Chondrocyte (in vitro differentiated cells): ENCODE results near the gene CYP1B1. TPM values are rescaled to one million over a fixed set of nuclear protein-coding genes. Genes with fewer than 3 reads are reported as not detected.
"Not testable (repeated sequence)": the region's sequence is repeated elsewhere in the genome, so short reads cannot be mapped to it uniquely, and the experiment has no call there.

Experiments
- DNase-seq: peaks from one replicate; pipeline ENCODE4 v3.0.0; 2021; ENCODE audit warnings: mixed read lengths, low spot score
- H3K27ac Mint-ChIP-seq: one replicate; pipeline ENCODE4 v1.8.0; 2021; ENCODE audit warnings: mild to moderate bottlenecking, moderate library complexity, mixed read lengths; ENCODE audit not compliant: unreplicated experiment
- H3K27me3 Mint-ChIP-seq: 2 replicates; pipeline ENCODE4 v1.8.0; 2021; ENCODE audit warnings: low read depth, mixed read lengths
- H3K36me3 Mint-ChIP-seq: 2 replicates; pipeline ENCODE4 v1.8.0; 2021; ENCODE audit warnings: low read depth, mixed read lengths
- H3K4me1 Mint-ChIP-seq: 2 replicates; pipeline ENCODE4 v1.8.0; 2021; ENCODE audit warnings: low read depth, mild to moderate bottlenecking, mixed read lengths
- H3K4me3 Mint-ChIP-seq: one replicate; pipeline ENCODE4 v1.8.0; 2021; ENCODE audit warnings: mild to moderate bottlenecking, moderate library complexity, mixed read lengths; ENCODE audit not compliant: unreplicated experiment
- H3K9me3 Mint-ChIP-seq: 2 replicates; pipeline ENCODE4 v1.8.0; 2021; ENCODE audit warnings: low read depth, mixed read lengths
- total RNA-seq: library from RNA; stranded (reverse); gene quantifications from 3 replicates; pipeline ENCODE4 v1.2.1, GENCODE V29; 2021
- TF ChIP-seq, protein P1 (sequence below): fragments of 200-600 bp; sonication (generic); IDR thresholded peaks from 2 replicates; pipeline ENCODE4 v1.5.0; 2021; ENCODE audit warnings: antibody characterized with exemption, mild to moderate bottlenecking, moderate library complexity

The CYP1B1 gene
- total RNA-seq, 1 donor from 2014 or later = 135 TPM

DNA sequence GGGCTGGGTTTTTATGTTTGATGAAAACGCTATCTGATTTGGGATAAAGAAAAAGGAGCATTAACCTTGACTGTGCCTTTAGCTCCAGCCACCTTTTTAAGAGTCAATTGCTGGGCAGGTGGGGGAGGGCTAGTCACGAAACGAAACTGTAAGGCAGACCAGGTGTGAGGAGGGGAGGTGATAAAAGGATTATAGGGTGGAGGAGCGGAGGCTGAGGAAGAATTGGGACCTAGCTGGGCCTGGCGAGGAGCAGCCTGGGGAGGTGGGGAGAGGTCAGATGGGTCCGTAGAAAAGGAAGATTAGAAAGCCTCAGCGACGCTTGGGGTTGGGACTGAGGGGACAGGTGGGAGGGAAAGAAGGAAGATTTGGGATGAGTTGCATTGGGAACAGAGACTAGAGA, 8.6 kb upstream of the CYP1B1 start:
- H3K36me3 Mint-ChIP-seq, H3K27me3 Mint-ChIP-seq, H3K27ac Mint-ChIP-seq, H3K4me1 Mint-ChIP-seq, H3K4me3 Mint-ChIP-seq, H3K9me3 Mint-ChIP-seq, DNase-seq: not testable (repeated sequence)

DNA sequence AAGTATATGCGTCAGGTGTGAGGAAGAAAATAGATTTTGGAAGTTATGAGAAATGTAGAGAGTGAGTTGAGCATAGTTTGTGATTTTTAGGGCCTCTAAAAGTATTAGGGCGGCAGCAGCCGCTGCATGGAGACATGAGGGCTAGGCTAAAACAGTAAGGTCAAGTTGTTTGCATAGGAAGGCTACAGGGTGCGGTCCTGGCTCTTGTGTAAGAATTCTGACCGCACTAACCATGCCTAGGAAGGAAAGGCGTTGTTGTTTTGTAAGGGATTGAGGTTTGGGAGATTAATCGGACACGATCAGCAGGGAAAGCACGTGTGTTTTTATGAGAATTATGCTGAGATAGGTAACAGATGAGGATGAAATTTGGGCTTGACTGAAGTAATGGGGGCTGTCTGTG, 6.8 kb upstream of the CYP1B1 start:
- H3K4me3 Mint-ChIP-seq, H3K27me3 Mint-ChIP-seq, H3K36me3 Mint-ChIP-seq, H3K4me1 Mint-ChIP-seq, H3K9me3 Mint-ChIP-seq, DNase-seq, H3K27ac Mint-ChIP-seq: not testable (repeated sequence)

DNA sequence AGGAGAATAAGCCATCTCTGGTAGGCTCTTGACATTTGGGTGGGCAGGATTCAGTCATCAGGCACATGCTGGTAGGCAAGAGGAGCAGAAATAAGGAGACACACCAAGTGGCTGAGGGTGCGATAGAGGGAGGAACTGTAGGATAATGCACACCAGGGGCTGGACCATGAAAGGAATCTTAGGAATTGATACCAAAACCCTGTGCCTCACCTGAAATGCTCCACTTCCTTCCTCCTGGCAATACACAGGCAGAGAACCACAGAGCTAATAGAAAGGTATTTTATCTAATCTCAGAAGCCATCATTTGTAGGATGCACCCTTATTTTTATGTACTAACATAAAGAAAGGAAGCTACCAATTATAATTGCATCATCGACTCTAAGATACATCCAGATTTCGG, 4.4 kb upstream of the CYP1B1 start:
- no peaks in the 10 kb centered on the region for H3K36me3 Mint-ChIP-seq
- DNase-seq = no peak
- peaks cover 11% of the 10 kb centered on the region for H3K4me1 Mint-ChIP-seq
- TF ChIP-seq, protein P1, sequence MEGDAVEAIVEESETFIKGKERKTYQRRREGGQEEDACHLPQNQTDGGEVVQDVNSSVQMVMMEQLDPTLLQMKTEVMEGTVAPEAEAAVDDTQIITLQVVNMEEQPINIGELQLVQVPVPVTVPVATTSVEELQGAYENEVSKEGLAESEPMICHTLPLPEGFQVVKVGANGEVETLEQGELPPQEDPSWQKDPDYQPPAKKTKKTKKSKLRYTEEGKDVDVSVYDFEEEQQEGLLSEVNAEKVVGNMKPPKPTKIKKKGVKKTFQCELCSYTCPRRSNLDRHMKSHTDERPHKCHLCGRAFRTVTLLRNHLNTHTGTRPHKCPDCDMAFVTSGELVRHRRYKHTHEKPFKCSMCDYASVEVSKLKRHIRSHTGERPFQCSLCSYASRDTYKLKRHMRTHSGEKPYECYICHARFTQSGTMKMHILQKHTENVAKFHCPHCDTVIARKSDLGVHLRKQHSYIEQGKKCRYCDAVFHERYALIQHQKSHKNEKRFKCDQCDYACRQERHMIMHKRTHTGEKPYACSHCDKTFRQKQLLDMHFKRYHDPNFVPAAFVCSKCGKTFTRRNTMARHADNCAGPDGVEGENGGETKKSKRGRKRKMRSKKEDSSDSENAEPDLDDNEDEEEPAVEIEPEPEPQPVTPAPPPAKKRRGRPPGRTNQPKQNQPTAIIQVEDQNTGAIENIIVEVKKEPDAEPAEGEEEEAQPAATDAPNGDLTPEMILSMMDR = no peak
- H3K27ac Mint-ChIP-seq = no peak overlapping the region
- H3K9me3 Mint-ChIP-seq = no peaks in the 10 kb centered on the region
- H3K27me3 Mint-ChIP-seq = no peaks in the 10 kb centered on the region
- no peak overlapping the region for H3K4me3 Mint-ChIP-seq

DNA sequence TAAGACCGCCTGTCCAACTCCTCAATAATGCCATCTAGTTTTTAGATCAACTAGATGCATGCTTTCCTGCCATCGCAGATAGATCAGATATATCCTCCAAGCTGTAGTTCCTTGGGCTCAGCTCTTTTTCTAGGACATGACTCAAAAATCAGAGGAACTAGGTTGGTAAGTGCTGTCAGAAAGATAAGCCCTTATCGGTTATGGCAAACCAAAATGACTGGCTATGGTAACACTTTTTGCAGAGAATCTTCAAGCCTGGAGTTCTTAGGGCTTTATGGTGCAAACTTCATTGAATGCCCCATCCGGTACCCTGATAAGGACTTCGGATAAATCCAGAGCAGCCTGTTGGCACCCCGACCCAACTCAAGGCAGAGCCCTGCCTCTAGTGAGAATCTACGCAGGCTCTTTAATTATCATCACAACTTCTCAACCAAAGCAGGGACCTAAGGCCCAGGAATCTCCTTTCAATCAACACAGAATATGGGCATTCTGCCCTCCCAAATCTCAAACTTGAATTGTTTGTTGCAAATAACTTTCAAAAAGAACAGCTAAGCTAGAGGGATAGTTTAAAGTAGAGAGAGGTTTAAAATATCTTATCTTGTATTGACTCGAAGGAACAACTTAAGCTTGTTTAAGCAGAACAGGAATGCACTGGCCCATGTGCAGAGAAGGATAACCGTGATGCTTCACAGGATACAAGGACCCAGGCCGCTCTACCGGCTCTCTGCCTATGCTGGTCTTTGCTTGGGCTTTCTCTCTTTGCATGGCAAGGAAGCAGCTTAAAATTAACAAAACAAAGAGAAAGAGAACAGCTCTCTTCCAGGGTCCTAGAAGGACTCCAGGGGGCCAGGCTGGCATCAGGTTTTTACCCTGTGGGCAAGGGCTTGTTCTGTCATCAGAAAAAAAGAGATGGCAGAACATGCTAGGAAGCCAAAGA, 3.4 kb upstream of the CYP1B1 start:
- Mint-ChIP-seq H3K4me1 (peaks cover 14% of the 10 kb centered on the region), H3K4me3 (no peak overlapping the region), H3K27me3 (no peaks in the 10 kb centered on the region), H3K9me3 (no peaks in the 10 kb centered on the region), H3K27ac (no peak overlapping the region), H3K36me3 (no peaks in the 10 kb centered on the region)
- DNase-seq = no peak
- TF ChIP-seq, protein P1 = no peak

DNA sequence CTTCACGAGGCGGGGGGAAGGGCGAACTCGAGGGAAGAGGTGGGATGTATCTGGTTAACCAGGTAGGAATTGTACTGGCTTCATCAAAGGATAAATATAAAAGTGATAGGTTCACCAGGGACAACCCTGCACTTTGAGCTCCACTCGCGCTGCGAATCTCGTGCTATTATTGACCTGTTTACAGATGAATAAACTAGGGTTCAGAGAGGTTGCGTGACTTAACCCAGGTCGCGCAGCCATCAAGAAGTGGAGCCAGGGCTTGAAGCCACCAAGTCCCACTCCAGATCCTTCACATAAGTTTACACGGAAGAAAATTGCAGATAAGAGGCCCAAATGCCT, 1.4 kb upstream of the CYP1B1 start:
- TF ChIP-seq, protein P1 = no peak

DNA sequence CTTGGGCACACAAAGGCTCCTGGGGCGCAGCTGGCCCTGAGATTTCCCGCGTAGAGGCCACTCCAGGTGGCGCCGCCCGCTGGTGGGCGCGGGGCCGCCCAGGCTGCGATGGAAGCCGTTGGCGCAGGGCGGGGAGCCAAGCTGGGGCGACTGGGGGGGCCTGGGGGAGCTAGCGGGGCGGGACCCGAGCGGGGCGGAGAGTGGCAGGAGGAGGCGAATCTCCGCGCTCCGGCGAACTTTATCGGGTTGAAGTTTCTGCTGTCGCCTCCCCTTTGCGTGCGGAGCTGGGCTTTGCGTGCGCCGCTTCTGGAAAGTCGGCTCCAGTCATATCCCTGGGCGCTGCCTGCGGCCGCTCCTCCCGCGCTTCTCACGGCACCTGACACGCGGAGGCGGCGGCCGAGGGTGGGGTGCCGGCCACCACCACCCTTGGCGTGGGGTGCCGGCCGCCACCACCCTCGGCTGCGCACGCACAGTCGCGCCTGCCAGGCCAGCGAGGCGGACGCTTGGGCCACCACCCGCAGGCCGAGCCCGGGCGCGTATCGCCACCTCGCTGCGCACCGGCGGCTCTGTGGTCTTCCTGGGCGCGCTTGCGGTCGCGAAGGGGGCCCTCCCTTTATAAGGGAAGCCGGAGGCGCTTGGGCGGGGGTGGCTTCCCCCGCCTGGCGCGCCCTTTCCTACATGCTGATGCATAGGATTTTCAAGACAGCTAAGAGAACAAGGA, 919 bp upstream of the CYP1B1 start:
- TF ChIP-seq, protein P1 = peak; percentile 56
- no peaks in the 10 kb centered on the region for H3K27me3 Mint-ChIP-seq

More for the DNA sequence above, 1.4 kb upstream of the CYP1B1 start:
- Mint-ChIP-seq H3K4me3 (peak overlapping the region; percentile 66), H3K27me3 (no peaks in the 10 kb centered on the region), H3K27ac (peak overlapping the region; percentile 93), H3K36me3 (peaks cover 13% of the 10 kb centered on the region), H3K9me3 (no peaks in the 10 kb centered on the region), H3K4me1 (peaks cover 33% of the 10 kb centered on the region)
- no peak for DNase-seq

More for the DNA sequence above, 919 bp upstream of the CYP1B1 start:
- Mint-ChIP-seq H3K4me3 (peak overlapping the region; percentile 82), H3K36me3 (peaks cover 13% of the 10 kb centered on the region), H3K27ac (peak overlapping the region; percentile 97), H3K9me3 (no peaks in the 10 kb centered on the region), H3K4me1 (peaks cover 34% of the 10 kb centered on the region)
- DNase-seq = peak; percentile 95
